GM23248 (cell line): ENCODE measurements around the gene HOXD13. TPM values are rescaled to one million over a fixed set of nuclear protein-coding genes. Genes with fewer than 3 reads are reported as not detected.

ENCODE experiments used
- DNase-seq: peaks from one replicate; pipeline ENCODE4 v3.0.0-alpha.2; 2015
- H2AFZ ChIP-seq: fragments of 200-600 bp; sonication (generic); 2 replicates; pipeline ENCODE4 v1.6.1; 2016; ENCODE audit warnings: antibody characterized with exemption
- H3F3A ChIP-seq: fragments of 200-600 bp; sonication (generic); 2 replicates; pipeline ENCODE4 v1.6.1; 2016; ENCODE audit warnings: mild to moderate bottlenecking, antibody characterized with exemption, mixed run types; ENCODE audit not compliant: insufficient read depth
- H3K27ac ChIP-seq: fragments of 200-600 bp; sonication (generic); 2 replicates; pipeline ENCODE4 v1.5.1; 2016; ENCODE audit warnings: mild to moderate bottlenecking
- H3K27me3 ChIP-seq: fragments of 200-600 bp; sonication (generic); replicated peaks from 2 replicates; pipeline ENCODE4 v1.6.1; 2016; ENCODE audit warnings: mild to moderate bottlenecking; ENCODE audit not compliant: insufficient read depth
- H3K36me3 ChIP-seq: fragments of 200-600 bp; sonication (generic); 2 replicates; pipeline ENCODE4 v1.6.1; 2016; ENCODE audit warnings: low read depth, mild to moderate bottlenecking
- H3K4me1 ChIP-seq: fragments of 200-600 bp; sonication (generic); 2 replicates; pipeline ENCODE4 v1.6.1; 2016; ENCODE audit warnings: mild to moderate bottlenecking; ENCODE audit not compliant: insufficient read depth
- H3K4me2 ChIP-seq: fragments of 200-600 bp; sonication (generic); one replicate; pipeline ENCODE4 v1.6.1; 2016; ENCODE audit warnings: mild to moderate bottlenecking; ENCODE audit not compliant: unreplicated experiment
- H3K4me3 ChIP-seq: fragments of 200-600 bp; sonication (generic); 2 replicates; pipeline ENCODE4 v1.5.1; 2016; ENCODE audit warnings: mild to moderate bottlenecking
- H3K79me2 ChIP-seq: fragments of 200-600 bp; sonication (generic); 2 replicates; pipeline ENCODE4 v1.6.1; 2016; ENCODE audit warnings: mild to moderate bottlenecking; ENCODE audit not compliant: insufficient read depth
- H3K9ac ChIP-seq: fragments of 200-600 bp; sonication (generic); 2 replicates; pipeline ENCODE4 v1.6.1; 2016; ENCODE audit warnings: mild to moderate bottlenecking
- H3K9me2 ChIP-seq: fragments of 200-600 bp; sonication (generic); 2 replicates; pipeline ENCODE4 v1.6.1; 2016; ENCODE audit warnings: mixed run types, mild to moderate bottlenecking, moderate library complexity; ENCODE audit not compliant: insufficient read depth
- H3K9me3 ChIP-seq: fragments of 200-600 bp; sonication (generic); one replicate; pipeline ENCODE4 v1.6.1; 2017; ENCODE audit warnings: low read depth
- H4K20me1 ChIP-seq: fragments of 200-600 bp; sonication (generic); 2 replicates; pipeline ENCODE4 v1.6.0; 2016; ENCODE audit not compliant: insufficient read depth
- EZH2 ChIP-seq: fragments of 200-600 bp; sonication (generic); IDR thresholded peaks from 2 replicates; pipeline ENCODE4 v1.6.1; 2018; ENCODE audit warnings: antibody characterized with exemption, mild to moderate bottlenecking; ENCODE audit not compliant: insufficient read depth, poor library complexity, severe bottlenecking
- EZH2phosphoT487 ChIP-seq: fragments of 200-600 bp; sonication (generic); IDR thresholded peaks from 2 replicates; pipeline ENCODE4 v1.6.1; 2018; ENCODE audit warnings: antibody characterized with exemption, moderate library complexity, mild to moderate bottlenecking, low read depth; ENCODE audit not compliant: insufficient read depth
- WGBS, 2 experiments: methylation state at CpG; one replicate each; pipeline ENCODE4 v1.1.6; 2015 to 2017; ENCODE audit warnings: low lambda C conversion rate in 2 of 2, low coverage in 1 of 2; ENCODE audit errors: missing lambda C conversion rate in 2 of 2; 5-methylcytosine and 5-hydroxymethylcytosine counted together
- in situ Hi-C: fragments of 300-500 bp; cut with MboI; formaldehyde crosslinking; loops from 2 replicates; pipeline ENCODE4 v1.15.0; 2020
- polyA plus RNA-seq: library from polyadenylated mRNA; unstranded; fragments of >200 nt; fragmentation: Nextera tagmentation; extraction: Ambion mirVana; gene quantifications from 2 replicates; pipeline ENCODE4 v1.2.1, GENCODE V29; 2016
- total RNA-seq: library from RNA; depleted of rRNA; stranded (reverse); fragments of >200 nt; shearing (Covaris generic); gene quantifications from 2 replicates; pipeline ENCODE4 v1.2.3, GENCODE V29; 2014

HOXD13 gene
- total and polyA plus RNA-seq, 2 experiments from 2014 or later: 2.4 to 3.8 TPM

DNA sequence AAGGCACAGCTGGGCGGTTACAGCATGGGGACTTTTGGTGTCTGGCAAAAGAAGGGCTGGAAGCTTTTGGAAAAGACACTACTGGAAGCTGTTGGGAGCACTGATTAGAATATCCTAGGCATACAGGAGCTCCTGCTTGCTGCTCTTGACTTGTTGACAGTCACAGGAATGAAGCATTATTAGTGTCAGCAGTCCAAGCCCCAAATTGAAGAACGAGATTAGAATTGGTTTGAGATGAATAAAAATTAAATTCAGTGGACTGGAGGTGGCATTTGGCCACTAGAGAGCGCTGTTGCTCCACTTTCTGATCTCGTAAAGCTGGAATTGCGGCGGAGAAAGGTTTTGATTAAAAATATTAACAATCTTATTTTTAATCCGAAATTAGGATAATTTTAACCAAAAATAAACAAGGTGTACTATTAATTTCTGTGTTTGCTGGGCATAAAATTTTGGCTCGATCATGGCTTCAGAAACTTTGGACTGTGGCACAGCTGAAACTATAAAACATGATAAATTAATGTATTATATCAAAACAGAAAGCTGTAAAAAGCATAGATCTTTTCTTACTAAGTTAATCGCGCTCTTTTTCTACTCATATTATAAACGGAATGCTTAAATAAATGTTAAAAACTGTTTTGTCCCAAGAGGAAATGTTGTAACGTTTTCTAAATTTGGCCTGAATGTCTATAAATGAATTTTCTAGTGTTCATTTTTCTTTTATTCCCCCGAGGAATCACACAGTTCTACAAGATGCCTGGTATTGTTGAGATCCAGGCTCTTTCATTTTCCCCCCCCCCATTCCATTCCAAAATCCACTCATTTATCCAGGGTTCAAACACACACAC, 34.6 kb downstream of the HOXD13 start:
- Histone ChIP-seq H3K4me2 (peak overlapping the region; percentile 97), H3K27me3 (no peaks in the 10 kb centered on the region), H3K4me3 (peak overlapping the region; percentile 90)

DNA sequence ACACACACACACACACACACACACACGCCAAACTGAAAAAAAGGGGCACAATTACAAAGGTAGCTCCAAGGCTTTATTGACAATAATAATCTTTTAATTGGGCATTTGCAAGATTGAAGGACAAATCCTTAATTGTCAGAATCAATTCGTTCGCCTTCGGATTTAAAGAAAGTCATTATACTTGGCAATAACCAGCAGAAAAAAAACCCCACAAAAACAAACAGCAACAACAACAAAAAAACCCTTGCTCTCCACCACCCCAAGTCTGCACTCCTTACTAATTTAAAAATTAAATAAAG, 35.2 kb downstream of the HOXD13 start:
- H3K9me2 ChIP-seq: no peaks in the 10 kb centered on the region
- H4K20me1 ChIP-seq: no peaks in the 10 kb centered on the region
- H3K4me2 ChIP-seq: peak overlapping the region; percentile 97
- H3K9me3 ChIP-seq: no peaks in the 10 kb centered on the region
- peaks cover 20% of the 10 kb centered on the region for H3K4me1 ChIP-seq
- H3K4me3 ChIP-seq: peak overlapping the region; percentile 90
- DNase-seq: no peak
- peaks cover 62% of the 10 kb centered on the region for H3K79me2 ChIP-seq
- H3F3A ChIP-seq: peaks cover 39% of the 10 kb centered on the region
- peak overlapping the region; percentile 68 for H2AFZ ChIP-seq
- no peaks in the 10 kb centered on the region for H3K27me3 ChIP-seq
- WGBS, 2 experiments: 51 to 68% methylated on average over 4 of the region's 4 CpGs
- H3K27ac ChIP-seq: peak overlapping the region; percentile 97
- TF ChIP-seq EZH2 (no peak), EZH2phosphoT487 (no peak)
- no peaks in the 10 kb centered on the region for H3K36me3 ChIP-seq
- in situ Hi-C loops: loop anchor here (5.0 to 10.0 kb wide), 3 partner anchors 510 to 1020 kb away; no protein-coding TSS in a partner anchor
- H3K9ac ChIP-seq: peak overlapping the region; percentile 97

More for the DNA sequence above, 34.6 kb downstream of the HOXD13 start:
- no peaks in the 10 kb centered on the region for H4K20me1 ChIP-seq
- H3K36me3 ChIP-seq: no peaks in the 10 kb centered on the region
- in situ Hi-C loops: loop anchor here (5.0 to 10.0 kb wide), 3 partner anchors 510 to 1020 kb away; no protein-coding TSS in a partner anchor
- WGBS, 2 experiments: 10 to 14% methylated on average over 13 of the region's 13 CpGs
- DNase-seq: peak; percentile 80
- no peaks in the 10 kb centered on the region for H3K9me3 ChIP-seq
- H2AFZ ChIP-seq: peak overlapping the region; percentile 68
- peak overlapping the region; percentile 97 for H3K27ac ChIP-seq
- H3K9me2 ChIP-seq: no peaks in the 10 kb centered on the region
- H3K9ac ChIP-seq: peak overlapping the region; percentile 97
- TF ChIP-seq EZH2: no peak
- peaks cover 57% of the 10 kb centered on the region for H3K79me2 ChIP-seq
- H3K4me1 ChIP-seq: peaks cover 20% of the 10 kb centered on the region
- peaks cover 37% of the 10 kb centered on the region for H3F3A ChIP-seq

GRCh38 chr2:176128172-176128981, 35.9 kb downstream of the HOXD13 start:
- WGBS, 2 experiments: 4 to 6% methylated on average over 49 of the region's 49 CpGs
- peak overlapping the region; percentile 97 for H3K27ac ChIP-seq
- in situ Hi-C loops: loop anchor here (5.0 to 10.0 kb wide), 3 partner anchors 509 to 1019 kb away; no protein-coding TSS in a partner anchor
- peaks cover 43% of the 10 kb centered on the region for H3F3A ChIP-seq
- peak overlapping the region; percentile 97 for H3K9ac ChIP-seq
- H4K20me1 ChIP-seq: no peaks in the 10 kb centered on the region
- no peaks in the 10 kb centered on the region for H3K36me3 ChIP-seq
- peaks cover 65% of the 10 kb centered on the region for H3K79me2 ChIP-seq
- peak overlapping the region; percentile 97 for H3K4me2 ChIP-seq
- no peaks in the 10 kb centered on the region for H3K27me3 ChIP-seq
- H3K9me2 ChIP-seq: no peaks in the 10 kb centered on the region
- peak overlapping the region; percentile 90 for H3K4me3 ChIP-seq
- H2AFZ ChIP-seq: peak overlapping the region; percentile 68
- H3K9me3 ChIP-seq: no peaks in the 10 kb centered on the region
- peak; percentile 71 for DNase-seq
- 0 out of 2 replicates have a peak, but pooled peaks have one; percentile 22 for TF ChIP-seq EZH2phosphoT487
- TF ChIP-seq EZH2: no peak
- peaks cover 27% of the 10 kb centered on the region for H3K4me1 ChIP-seq
